GM23248 (cell line): ENCODE results near the gene DNAH5.

ENCODE experiments used
- EZH2 ChIP-seq: fragments of 200-600 bp; sonication (generic); IDR thresholded peaks from 2 replicates; pipeline ENCODE4 v1.6.1; 2018; ENCODE audit warnings: antibody characterized with exemption, mild to moderate bottlenecking; ENCODE audit not compliant: insufficient read depth, poor library complexity, severe bottlenecking
- EZH2phosphoT487 ChIP-seq: fragments of 200-600 bp; sonication (generic); IDR thresholded peaks from 2 replicates; pipeline ENCODE4 v1.6.1; 2018; ENCODE audit warnings: antibody characterized with exemption, moderate library complexity, mild to moderate bottlenecking, low read depth; ENCODE audit not compliant: insufficient read depth

- TF ChIP-seq EZH2 (no peak), EZH2phosphoT487 (no peak)
These were observed 128.4 kb downstream of the DNAH5 start for GRCh38 chr5:13816126-13816525.
